Activated naive CD8-positive, alpha-beta T cell treated with anti-CD3 and anti-CD28 coated beads, Interleukin-2, amount 10 ng/mL, durations not matched to agents 7 days and 5 days (primary cell): ENCODE measurements around the gene PGBD5. TPM values are rescaled to one million over a fixed set of nuclear protein-coding genes. Genes with fewer than 3 reads are reported as not detected.

Source experiments
- ATAC-seq: fragments of 150-1000 bp; cut with Tn5 transposase; one replicate; pipeline ENCODE4 v1.10.0; 2021; ENCODE audit warnings: low read depth, moderate library complexity
- POLR2A ChIA-PET: fragments of 350-600 bp; sonication (Branson Sonifier 250); formaldehyde crosslinking; loops from one replicate; lab custom pipeline; 2021; ENCODE audit warnings: antibody characterized with exemption; lab: Charles Lee
- DNase-seq: peaks from one replicate; pipeline ENCODE4 v3.0.0; 2021
- H3K27ac Mint-ChIP-seq: one replicate; pipeline ENCODE4 v1.8.0; 2022; ENCODE audit warnings: mild to moderate bottlenecking, mixed read lengths
- H3K27me3 Mint-ChIP-seq: one replicate; pipeline ENCODE4 v1.8.0; 2022; ENCODE audit warnings: mild to moderate bottlenecking, moderate library complexity, mixed read lengths
- H3K36me3 Mint-ChIP-seq: one replicate; pipeline ENCODE4 v1.8.0; 2021; ENCODE audit warnings: mild to moderate bottlenecking, mixed read lengths
- H3K4me1 Mint-ChIP-seq: one replicate; pipeline ENCODE4 v1.8.0; 2021; ENCODE audit warnings: mixed read lengths
- H3K4me3 Mint-ChIP-seq: one replicate; pipeline ENCODE4 v1.8.0; 2022; ENCODE audit warnings: mild to moderate bottlenecking, moderate library complexity, mixed read lengths
- H3K9me3 Mint-ChIP-seq: one replicate; pipeline ENCODE4 v1.8.0; 2021; ENCODE audit warnings: mixed read lengths
- total RNA-seq, 2 experiments: library from RNA; stranded (reverse); gene quantifications; one replicate each; pipeline ENCODE4 v1.2.3, GENCODE V29; 2021

The PGBD5 gene
- total RNA-seq, 2 experiments from 2014 or later: not detected

DNA sequence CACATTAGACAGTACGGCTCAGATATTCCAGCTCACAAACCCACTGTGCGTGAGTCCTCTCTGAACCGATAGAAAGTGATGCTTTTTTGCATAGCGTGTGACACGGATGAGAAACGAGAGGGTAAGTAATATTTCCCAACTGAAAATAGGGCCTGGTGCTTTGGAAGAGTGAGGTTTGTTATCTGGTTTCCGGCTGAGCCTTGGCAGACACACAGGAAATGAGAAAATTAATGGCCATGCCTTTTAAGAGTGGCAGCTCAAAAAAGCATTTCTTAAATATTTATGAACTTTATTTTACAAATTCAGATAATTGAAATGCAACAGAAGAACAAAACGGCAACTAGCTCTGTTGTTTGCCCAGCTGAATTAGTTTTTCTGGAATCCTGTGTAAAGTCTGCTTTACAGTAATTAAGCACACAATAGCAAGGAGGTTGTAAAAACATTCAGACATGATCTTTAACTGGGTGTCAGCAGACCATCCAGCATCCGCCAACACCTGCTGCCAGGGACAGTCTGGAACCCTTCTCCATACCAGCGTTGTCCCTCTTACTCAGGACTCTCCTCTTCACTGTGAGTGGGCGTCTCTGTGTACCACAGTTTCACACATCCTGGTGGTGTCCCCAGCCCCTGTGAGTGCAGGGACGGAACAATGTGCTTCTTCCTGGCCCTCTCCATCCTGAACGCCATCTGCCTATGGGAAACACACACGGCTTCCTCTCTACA lies 155.4 kb downstream of the PGBD5 start:
- peak overlapping the region; percentile 61 for H3K4me3 Mint-ChIP-seq

DNA sequence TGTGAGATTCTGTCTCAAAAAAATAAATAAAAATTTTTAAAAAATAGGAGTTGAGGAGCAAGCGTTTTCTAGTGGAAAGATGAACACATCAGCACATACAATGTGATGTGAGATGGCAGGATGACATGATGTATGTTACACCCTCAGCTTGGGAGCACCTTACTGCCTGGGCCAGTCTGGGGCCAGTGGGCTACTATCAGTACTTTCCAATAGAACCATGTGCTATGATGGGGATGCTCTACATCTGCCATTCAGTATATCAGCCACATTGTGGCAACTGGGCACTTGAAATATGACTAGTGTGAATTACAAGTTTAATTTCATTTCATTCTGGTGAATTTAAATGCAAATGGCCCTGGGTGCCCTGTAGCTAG lies 156.0 kb downstream of the PGBD5 start:
- Mint-ChIP-seq H3K36me3 (no peaks in the 10 kb centered on the region), H3K4me1 (peaks cover 31% of the 10 kb centered on the region), H3K27ac (peak overlapping the region; percentile 83), H3K9me3 (no peaks in the 10 kb centered on the region), H3K4me3 (peak overlapping the region; percentile 61), H3K27me3 (no peaks in the 10 kb centered on the region)
- no peak for ATAC-seq
- POLR2A ChIA-PET: no interaction called here
- no peak for DNase-seq

More for the DNA sequence above, 155.4 kb downstream of the PGBD5 start:
- no peaks in the 10 kb centered on the region for H3K9me3 Mint-ChIP-seq
- H3K27ac Mint-ChIP-seq: peak overlapping the region; percentile 86
- DNase-seq: no peak
- POLR2A ChIA-PET: no interaction called here
- H3K36me3 Mint-ChIP-seq: no peaks in the 10 kb centered on the region
- no peaks in the 10 kb centered on the region for H3K27me3 Mint-ChIP-seq
- H3K4me1 Mint-ChIP-seq: peaks cover 31% of the 10 kb centered on the region
- ATAC-seq: peak; percentile 52

DNA sequence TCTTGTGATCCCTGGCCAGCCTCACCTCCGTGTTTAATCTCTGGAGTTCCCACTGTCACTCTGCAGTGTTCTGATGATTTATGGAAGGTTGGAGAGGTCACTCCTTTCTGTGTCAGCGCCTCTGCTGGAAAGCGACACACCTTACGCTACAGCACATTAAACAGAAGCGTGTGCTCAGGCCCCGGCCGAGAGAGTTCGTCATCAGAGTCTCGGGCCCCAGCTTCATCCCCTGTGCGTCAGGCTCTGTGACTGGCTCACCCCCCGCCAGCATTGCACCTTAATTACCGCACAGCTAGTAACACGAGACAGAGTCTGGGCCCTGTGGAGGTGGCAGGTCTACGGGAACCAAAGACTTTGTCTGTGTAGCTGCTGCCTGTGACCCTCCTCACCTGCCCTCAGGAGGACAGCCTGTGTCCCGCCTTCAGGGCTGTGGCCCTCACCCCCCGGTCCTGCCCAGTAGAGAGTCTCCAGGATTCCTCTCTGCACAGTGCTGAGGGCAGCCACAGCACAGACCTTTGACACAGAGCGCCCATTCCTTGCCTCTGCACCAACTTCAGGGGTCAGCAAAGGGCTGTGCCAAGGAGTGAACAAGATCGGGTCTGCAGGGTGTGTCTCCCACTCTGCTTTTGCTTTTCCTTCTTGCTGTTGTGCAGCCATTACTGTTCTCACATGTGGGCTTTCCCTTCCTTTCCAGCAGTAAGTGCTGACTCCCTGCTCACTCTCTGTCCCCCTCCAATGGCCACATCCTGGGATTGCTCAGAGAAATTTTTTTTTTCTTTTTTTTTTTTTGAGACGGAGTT lies 157.6 kb downstream of the PGBD5 start:
- Mint-ChIP-seq H3K27me3 (no peaks in the 10 kb centered on the region), H3K9me3 (no peaks in the 10 kb centered on the region), H3K36me3 (no peaks in the 10 kb centered on the region), H3K27ac (no peak overlapping the region), H3K4me1 (peaks cover 24% of the 10 kb centered on the region), H3K4me3 (no peak overlapping the region)
- no peak for DNase-seq
- peak; percentile 38 for ATAC-seq
- POLR2A ChIA-PET: no interaction called here

DNA sequence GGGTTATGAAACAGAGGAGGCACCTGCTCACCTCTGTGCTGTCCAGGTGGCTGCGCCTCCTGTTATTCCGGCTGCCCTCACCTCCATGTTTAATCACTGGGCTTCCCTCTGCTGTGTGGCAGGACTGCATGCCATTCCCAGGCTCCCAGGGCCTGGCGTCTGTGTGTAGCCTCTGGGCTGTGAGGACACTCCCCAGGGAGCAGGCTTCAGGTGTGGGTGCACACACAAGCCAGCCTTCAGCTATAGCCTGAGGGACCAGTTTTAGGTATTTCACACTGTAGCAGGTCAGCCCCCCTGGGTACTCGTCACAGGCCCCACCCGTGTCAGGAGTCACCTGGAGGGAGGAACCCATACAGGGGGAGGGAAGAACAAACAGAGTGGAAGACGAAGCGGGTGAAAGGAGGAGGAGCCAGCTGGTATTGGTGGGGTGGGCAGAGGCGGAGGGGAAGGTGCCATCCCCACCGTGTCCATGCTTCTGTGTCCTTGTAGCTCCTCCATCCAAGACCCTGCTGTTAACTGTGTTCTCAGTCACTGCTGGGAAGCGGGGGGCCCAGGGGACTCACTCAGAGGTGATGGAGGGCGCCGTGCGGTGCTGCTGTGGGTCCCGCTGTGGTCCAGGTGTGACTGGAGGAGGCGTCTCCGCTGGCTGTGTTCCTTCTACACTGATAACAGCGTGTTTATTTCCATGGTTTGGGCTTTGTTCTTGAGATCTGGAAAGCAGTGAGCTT lies 158.6 kb downstream of the PGBD5 start:
- POLR2A ChIA-PET: no interaction called here
- no peaks in the 10 kb centered on the region for H3K36me3 Mint-ChIP-seq
- H3K27ac Mint-ChIP-seq: peak overlapping the region; percentile 3
- no peaks in the 10 kb centered on the region for H3K27me3 Mint-ChIP-seq
- H3K9me3 Mint-ChIP-seq: no peaks in the 10 kb centered on the region
- DNase-seq: no peak
- peaks cover 18% of the 10 kb centered on the region for H3K4me1 Mint-ChIP-seq
- H3K4me3 Mint-ChIP-seq: no peak overlapping the region
- no peak for ATAC-seq

DNA sequence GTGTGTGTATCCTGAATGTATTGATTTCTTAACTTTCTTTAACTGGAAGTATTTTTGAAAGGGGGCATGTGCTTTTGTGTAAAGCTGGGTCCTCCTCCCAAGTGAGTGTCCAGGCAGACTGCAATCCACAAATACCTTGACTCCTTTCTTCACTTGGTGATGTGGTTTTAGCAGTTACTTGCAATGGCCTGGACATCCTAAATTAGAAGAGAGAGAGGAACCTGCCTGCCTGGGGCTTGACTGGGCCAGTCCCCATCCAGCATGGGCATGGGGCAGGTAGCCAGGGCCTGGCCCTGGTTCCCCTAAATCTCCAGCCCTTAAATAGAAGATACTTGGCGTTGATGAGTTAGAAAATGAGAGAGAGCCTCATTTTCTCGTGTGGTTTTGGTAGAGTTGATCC lies 159.7 kb downstream of the PGBD5 start:
- Mint-ChIP-seq H3K36me3 (peaks cover 2% of the 10 kb centered on the region), H3K27me3 (no peaks in the 10 kb centered on the region), H3K9me3 (no peaks in the 10 kb centered on the region), H3K4me3 (no peak overlapping the region), H3K4me1 (peaks cover 18% of the 10 kb centered on the region), H3K27ac (no peak overlapping the region)
- ATAC-seq: no peak
- POLR2A ChIA-PET: no interaction called here
- no peak for DNase-seq

DNA sequence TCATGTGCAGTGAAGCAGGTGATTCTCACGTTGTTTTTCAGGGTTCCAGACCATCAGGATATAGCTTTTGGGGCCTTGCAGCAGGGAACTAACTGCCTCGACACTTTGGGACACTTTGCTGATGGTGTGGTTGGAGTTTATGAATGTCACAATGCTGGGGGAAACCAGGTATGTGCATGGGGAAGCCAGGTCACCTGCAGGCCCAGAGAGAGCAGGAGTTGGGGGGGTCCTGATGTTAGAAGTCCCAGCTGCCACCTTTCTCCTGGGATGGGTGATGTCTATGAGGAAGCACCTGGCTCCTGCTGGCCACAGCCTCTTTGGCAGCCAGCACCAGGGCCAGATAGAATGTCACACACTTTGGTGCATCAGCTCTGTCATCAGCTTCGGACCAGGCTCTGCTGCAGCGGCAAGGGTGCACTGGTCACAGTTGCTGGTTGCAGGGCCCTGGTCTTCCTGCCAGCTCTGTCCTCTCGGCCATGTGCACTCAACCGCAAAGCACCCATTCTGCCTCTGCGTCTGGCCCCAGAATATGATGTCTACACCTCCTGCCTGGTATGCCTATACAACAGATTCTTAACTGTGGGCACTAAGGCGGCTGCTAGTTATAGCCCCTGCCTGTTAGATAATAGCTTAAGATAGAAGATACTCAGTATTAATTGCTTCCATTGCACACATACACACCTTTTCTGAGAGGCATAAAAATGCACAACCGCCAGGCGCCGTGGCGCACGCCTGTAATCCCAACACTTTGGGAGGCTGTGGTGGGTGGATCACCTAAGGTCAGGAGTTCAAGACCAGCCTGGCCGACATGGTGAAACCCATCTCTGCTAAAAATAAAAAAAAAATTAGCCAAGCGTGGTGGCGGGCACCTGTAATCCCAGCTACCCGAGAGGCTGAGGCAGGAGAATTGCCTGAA lies 160.7 kb downstream of the PGBD5 start:
- H3K27ac Mint-ChIP-seq: no peak overlapping the region
- no peaks in the 10 kb centered on the region for H3K27me3 Mint-ChIP-seq
- H3K4me1 Mint-ChIP-seq: peaks cover 9% of the 10 kb centered on the region
- H3K9me3 Mint-ChIP-seq: no peaks in the 10 kb centered on the region
- no peak overlapping the region for H3K4me3 Mint-ChIP-seq
- no peak for ATAC-seq
- no peak for DNase-seq
- POLR2A ChIA-PET: interaction anchor here (0.6 kb wide), 1 partner anchor 26 kb away, joined by 7 read pairs; no protein-coding TSS in a partner anchor
- peaks cover 2% of the 10 kb centered on the region for H3K36me3 Mint-ChIP-seq

Other genes with a start within 250 kb of the PGBD5 start
- gene COG2, start 216.1 kb upstream of the PGBD5 start, total RNA-seq: 10 to 100 TPM; 30.0 to 31.1 TPM